ENCODE measurements around the gene ANKRD65.
"Not testable (repeated sequence)": the region's sequence is repeated elsewhere in the genome, so short reads cannot be mapped to it uniquely, and the experiment has no call there.

DNA sequence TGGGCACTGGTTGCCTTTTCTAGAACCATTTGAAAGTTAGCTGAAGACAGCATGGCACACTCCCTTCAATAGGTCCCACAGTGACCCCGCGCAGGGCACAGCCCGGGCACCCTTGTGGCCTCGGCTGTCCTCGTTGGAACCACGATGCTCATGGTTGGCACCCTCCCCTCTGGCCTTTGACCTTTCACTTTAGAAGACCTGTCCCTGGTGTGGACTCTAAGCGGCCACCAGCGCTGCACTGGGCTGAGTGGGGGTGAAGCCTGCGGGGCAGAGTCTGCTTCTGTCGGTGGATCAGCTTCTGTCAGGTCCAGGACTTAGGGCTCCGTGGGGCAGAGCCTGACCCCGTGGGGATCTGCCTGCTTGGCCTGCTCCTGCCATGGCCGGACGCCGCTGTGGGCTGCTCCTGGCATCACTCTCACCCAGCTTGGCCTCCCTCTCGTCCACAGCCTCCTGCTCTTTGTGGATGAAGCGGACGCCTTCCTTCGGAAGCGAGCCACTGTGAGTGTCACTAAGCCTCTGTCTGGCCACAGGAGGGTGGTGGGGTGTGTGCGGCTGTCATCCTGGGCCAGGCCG, 35.7 kb upstream of the ANKRD65 start:
- not testable (repeated sequence) for TF ChIP-seq POLR2A (IDR thresholded peaks at IDR 0.05)
- TF ChIP-seq, protein P1, sequence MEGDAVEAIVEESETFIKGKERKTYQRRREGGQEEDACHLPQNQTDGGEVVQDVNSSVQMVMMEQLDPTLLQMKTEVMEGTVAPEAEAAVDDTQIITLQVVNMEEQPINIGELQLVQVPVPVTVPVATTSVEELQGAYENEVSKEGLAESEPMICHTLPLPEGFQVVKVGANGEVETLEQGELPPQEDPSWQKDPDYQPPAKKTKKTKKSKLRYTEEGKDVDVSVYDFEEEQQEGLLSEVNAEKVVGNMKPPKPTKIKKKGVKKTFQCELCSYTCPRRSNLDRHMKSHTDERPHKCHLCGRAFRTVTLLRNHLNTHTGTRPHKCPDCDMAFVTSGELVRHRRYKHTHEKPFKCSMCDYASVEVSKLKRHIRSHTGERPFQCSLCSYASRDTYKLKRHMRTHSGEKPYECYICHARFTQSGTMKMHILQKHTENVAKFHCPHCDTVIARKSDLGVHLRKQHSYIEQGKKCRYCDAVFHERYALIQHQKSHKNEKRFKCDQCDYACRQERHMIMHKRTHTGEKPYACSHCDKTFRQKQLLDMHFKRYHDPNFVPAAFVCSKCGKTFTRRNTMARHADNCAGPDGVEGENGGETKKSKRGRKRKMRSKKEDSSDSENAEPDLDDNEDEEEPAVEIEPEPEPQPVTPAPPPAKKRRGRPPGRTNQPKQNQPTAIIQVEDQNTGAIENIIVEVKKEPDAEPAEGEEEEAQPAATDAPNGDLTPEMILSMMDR (IDR thresholded peaks at IDR 0.05): not testable (repeated sequence)

Data from body of pancreas (tissue), 4 donors.